WTC11 (cell line): ENCODE measurements around the gene SRSF10.

Experiments used
- ATF2 ChIP-seq: sonication (generic); formaldehyde crosslinking; IDR thresholded peaks from 2 replicates; pipeline ENCODE4 v1.8.1; 2022; ENCODE audit warnings: low read depth, missing genetic modification reagents, borderline replicate concordance
- CTCF ChIP-seq: fragments of 200-600 bp; IDR thresholded peaks from 2 replicates; pipeline ENCODE4 v1.8.0; 2022; ENCODE audit warnings: antibody characterized with exemption
- E2F4 ChIP-seq: sonication (generic); formaldehyde crosslinking; IDR thresholded peaks from 2 replicates; pipeline ENCODE4 v1.8.1; 2022; ENCODE audit warnings: low read depth, mild to moderate bottlenecking, moderate library complexity, missing genetic modification reagents, borderline replicate concordance
- NFE2L1 ChIP-seq: sonication (generic); formaldehyde crosslinking; IDR thresholded peaks from 2 replicates; pipeline ENCODE4 v1.8.1; 2023; ENCODE audit warnings: missing genetic modification reagents
- NR2C2 ChIP-seq: sonication (generic); formaldehyde crosslinking; IDR thresholded peaks from 2 replicates; pipeline ENCODE4 v1.8.0; 2022; ENCODE audit warnings: mild to moderate bottlenecking, missing genetic modification reagents
- NR3C1 ChIP-seq: sonication (generic); formaldehyde crosslinking; conservative IDR thresholded peaks from 2 replicates; pipeline ENCODE4 v1.8.1; 2023; ENCODE audit warnings: low read depth, mild to moderate bottlenecking, missing genetic modification reagents
- SP1 ChIP-seq: sonication (generic); formaldehyde crosslinking; conservative IDR thresholded peaks from 2 replicates; pipeline ENCODE4 v1.8.1; 2022; ENCODE audit warnings: missing genetic modification reagents
- USF2 ChIP-seq: sonication (generic); formaldehyde crosslinking; IDR thresholded peaks from 2 replicates; pipeline ENCODE4 v1.8.1; 2023; ENCODE audit warnings: mild to moderate bottlenecking, missing genetic modification reagents, moderate library complexity
- ZNF121 ChIP-seq: sonication (generic); formaldehyde crosslinking; IDR thresholded peaks from 2 replicates; pipeline ENCODE4 v1.8.0; 2023; ENCODE audit warnings: missing genetic modification reagents
- ZNF263 ChIP-seq: sonication (generic); formaldehyde crosslinking; IDR thresholded peaks from 2 replicates; pipeline ENCODE4 v1.8.1; 2022; ENCODE audit warnings: low read depth, mild to moderate bottlenecking, moderate library complexity, missing genetic modification reagents
- TF ChIP-seq, protein P1 (sequence below): sonication (generic); formaldehyde crosslinking; IDR thresholded peaks from 2 replicates; pipeline ENCODE4 v1.8.1; 2022; ENCODE audit warnings: missing genetic modification reagents, borderline replicate concordance
- TF ChIP-seq, protein P2 (sequence below): sonication (generic); formaldehyde crosslinking; IDR thresholded peaks from 2 replicates; pipeline ENCODE4 v1.8.1; 2023; ENCODE audit warnings: mild to moderate bottlenecking, moderate library complexity, missing genetic modification reagents

GRCh38 chr1:23997812-23998211 is 17.7 kb upstream of the SRSF10 start:
- no peak for TF ChIP-seq CTCF
- TF ChIP-seq NFE2L1: no peak
- no peak for TF ChIP-seq NR3C1 (CRISPR knock-in tag)
- no peak for TF ChIP-seq ZNF121
- TF ChIP-seq E2F4 (CRISPR knock-in tag): no peak
- TF ChIP-seq ATF2 (CRISPR knock-in tag): no peak
- TF ChIP-seq, protein P1, sequence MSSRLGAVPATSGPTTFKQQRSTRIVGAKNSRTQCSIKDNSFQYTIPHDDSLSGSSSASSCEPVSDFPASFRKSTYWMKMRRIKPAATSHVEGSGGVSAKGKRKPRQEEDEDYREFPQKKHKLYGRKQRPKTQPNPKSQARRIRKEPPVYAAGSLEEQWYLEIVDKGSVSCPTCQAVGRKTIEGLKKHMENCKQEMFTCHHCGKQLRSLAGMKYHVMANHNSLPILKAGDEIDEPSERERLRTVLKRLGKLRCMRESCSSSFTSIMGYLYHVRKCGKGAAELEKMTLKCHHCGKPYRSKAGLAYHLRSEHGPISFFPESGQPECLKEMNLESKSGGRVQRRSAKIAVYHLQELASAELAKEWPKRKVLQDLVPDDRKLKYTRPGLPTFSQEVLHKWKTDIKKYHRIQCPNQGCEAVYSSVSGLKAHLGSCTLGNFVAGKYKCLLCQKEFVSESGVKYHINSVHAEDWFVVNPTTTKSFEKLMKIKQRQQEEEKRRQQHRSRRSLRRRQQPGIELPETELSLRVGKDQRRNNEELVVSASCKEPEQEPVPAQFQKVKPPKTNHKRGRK (CRISPR knock-in tag): no peak
- no peak for TF ChIP-seq ZNF263
- no peak for TF ChIP-seq USF2 (CRISPR knock-in tag)
- TF ChIP-seq, protein P2, sequence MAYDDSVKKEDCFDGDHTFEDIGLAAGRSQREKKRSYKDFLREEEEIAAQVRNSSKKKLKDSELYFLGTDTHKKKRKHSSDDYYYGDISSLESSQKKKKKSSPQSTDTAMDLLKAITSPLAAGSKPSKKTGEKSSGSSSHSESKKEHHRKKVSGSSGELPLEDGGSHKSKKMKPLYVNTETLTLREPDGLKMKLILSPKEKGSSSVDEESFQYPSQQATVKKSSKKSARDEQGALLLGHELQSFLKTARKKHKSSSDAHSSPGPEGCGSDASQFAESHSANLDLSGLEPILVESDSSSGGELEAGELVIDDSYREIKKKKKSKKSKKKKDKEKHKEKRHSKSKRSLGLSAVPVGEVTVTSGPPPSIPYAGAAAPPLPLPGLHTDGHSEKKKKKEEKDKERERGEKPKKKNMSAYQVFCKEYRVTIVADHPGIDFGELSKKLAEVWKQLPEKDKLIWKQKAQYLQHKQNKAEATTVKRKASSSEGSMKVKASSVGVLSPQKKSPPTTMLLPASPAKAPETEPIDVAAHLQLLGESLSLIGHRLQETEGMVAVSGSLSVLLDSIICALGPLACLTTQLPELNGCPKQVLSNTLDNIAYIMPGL: no peak
- TF ChIP-seq NR2C2: no peak
- no peak for TF ChIP-seq SP1 (CRISPR knock-in tag)
